Embryonic facial prominence (tissue), 1 donor: ENCODE measurements around the gene DAPK1.
"Not testable (repeated sequence)": the region's sequence is repeated elsewhere in the genome, so short reads cannot be mapped to it uniquely, and the experiment has no call there.

Source experiments
- DNase-seq: peaks from one replicate; pipeline ENCODE4 v3.0.0-alpha.2; 2016; ENCODE audit errors: extremely low spot score

DAPK1 gene

GRCh38 chr9:87543251-87543650 is 45.6 kb downstream of the DAPK1 start:
- DNase-seq = no peak

- DNase-seq = no peak
Measured at GRCh38 chr9:87545858-87546257, 48.2 kb downstream of the DAPK1 start.

- DNase-seq = no peak
Measured at GRCh38 chr9:87546704-87547103, 49.0 kb downstream of the DAPK1 start.

GRCh38 chr9:87547671-87548081 is 50.0 kb downstream of the DAPK1 start:
- DNase-seq = no peak

GRCh38 chr9:87548159-87548558 is 50.5 kb downstream of the DAPK1 start:
- DNase-seq = no peak

- not testable (repeated sequence) for DNase-seq
Measured at GRCh38 chr9:87549088-87549487, 51.4 kb downstream of the DAPK1 start.

GRCh38 chr9:87549791-87550190 is 52.1 kb downstream of the DAPK1 start:
- DNase-seq = no peak

GRCh38 chr9:87550253-87550954 is 52.7 kb downstream of the DAPK1 start:
- no peak for DNase-seq

GRCh38 chr9:87551772-87552217 is 54.1 kb downstream of the DAPK1 start:
- DNase-seq = no peak

GRCh38 chr9:87554171-87554910 is 56.7 kb downstream of the DAPK1 start:
- no peak for DNase-seq

- DNase-seq = no peak
Measured at GRCh38 chr9:87554976-87555375, 57.3 kb downstream of the DAPK1 start.

GRCh38 chr9:87556039-87556438 is 58.4 kb downstream of the DAPK1 start:
- DNase-seq = no peak

- no peak for DNase-seq
Measured at GRCh38 chr9:87556821-87557220, 59.2 kb downstream of the DAPK1 start.

GRCh38 chr9:87557996-87558395 is 60.3 kb downstream of the DAPK1 start:
- no peak for DNase-seq

- DNase-seq = no peak
Measured at GRCh38 chr9:87558606-87559190, 61.0 kb downstream of the DAPK1 start.

GRCh38 chr9:87562062-87562461 is 64.4 kb downstream of the DAPK1 start:
- no peak for DNase-seq

GRCh38 chr9:87562530-87563170 is 65.0 kb downstream of the DAPK1 start:
- no peak for DNase-seq

- DNase-seq = no peak
Measured at GRCh38 chr9:87564111-87564510, 66.4 kb downstream of the DAPK1 start.

GRCh38 chr9:87564791-87565241 is 67.1 kb downstream of the DAPK1 start:
- no peak for DNase-seq

GRCh38 chr9:87567001-87567400 is 69.3 kb downstream of the DAPK1 start:
- DNase-seq = no peak

GRCh38 chr9:87567571-87567970 is 69.9 kb downstream of the DAPK1 start:
- DNase-seq = no peak

- no peak for DNase-seq
Measured at GRCh38 chr9:87567983-87568382, 70.3 kb downstream of the DAPK1 start.
